Measurements from ENCODE around the gene RBFOX2. TPM values are rescaled to one million over a fixed set of nuclear protein-coding genes. Genes with fewer than 3 reads are reported as not detected.
A peak's percentile ranks its signal among the peaks of the same experiment; 100 is the strongest.

The RBFOX2 gene
- polyA plus RNA-seq, 1 of the 3 experiments (the other 2 are of a cell fraction): 115 TPM

DNA sequence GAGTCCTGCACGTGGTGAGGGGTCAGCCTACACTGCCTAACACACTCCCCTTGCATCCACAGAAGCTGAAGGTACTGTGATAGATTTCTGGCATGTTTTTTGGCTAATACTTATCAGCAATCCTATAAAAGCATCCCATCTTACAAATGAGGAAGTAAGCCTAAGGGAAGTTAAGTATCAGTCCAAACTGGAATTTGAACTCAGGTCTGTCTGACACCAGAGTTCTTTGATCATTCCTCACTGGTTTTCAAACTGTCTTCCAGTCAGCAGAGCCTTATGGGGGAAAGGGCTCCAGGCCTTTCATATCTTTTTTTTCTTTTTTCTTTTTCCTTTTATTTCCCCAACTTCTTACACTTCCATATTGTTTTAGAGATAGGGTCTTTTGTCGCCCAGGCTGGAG, 105.6 kb downstream of the RBFOX2 start (continued):
- no peak for TF ChIP-seq RAD21 (IDR thresholded peaks at IDR 0.05; ENCODE audit: low read length)

DNA sequence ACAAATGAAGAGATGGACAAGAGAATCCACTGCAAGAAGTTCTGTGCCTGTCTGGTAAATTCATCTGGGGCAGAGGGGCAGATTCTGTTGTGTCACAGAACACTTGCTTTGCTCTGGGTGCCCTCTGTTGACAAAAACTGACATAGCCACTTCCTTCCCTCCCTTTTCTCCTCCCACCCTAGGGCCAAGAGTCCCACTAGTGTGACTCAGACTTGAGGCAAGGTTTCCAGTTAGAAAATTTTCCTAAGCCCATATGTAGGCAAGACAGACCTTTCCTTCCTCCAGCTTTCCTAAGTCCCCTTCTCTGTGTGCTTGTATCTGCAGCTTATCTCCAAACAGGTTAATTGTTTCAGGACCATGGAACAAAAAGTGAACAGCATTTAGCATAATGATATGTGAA, 106.8 kb downstream of the RBFOX2 start:
- H3K36me3 ChIP-seq (replicated peaks in 1 of 2; ENCODE audit: control insufficient read depth in 1 of 2, insufficient read depth in 2 of 2, low read length in 1 of 2): peaks cover 2 to 19% of the 10 kb centered on the region in 2 experiments
- H3K27ac ChIP-seq (ENCODE audit: low read depth in 2 of 2, low read length in 1 of 2): peak overlapping the region; percentile 47 to 72; a peak in 3 of 4 replicates
- H4K20me1 ChIP-seq (ENCODE audit: insufficient read depth): peaks cover 76% of the 10 kb centered on the region
- peaks cover 94% of the 10 kb centered on the region for H3K79me2 ChIP-seq (ENCODE audit: insufficient read depth)
- H3K9ac ChIP-seq: 0 out of 2 replicates have a peak overlapping the region, but pooled peaks have one; percentile 1
- no peak overlapping the region; a peak in 1 of 4 replicates for H3K4me3 ChIP-seq (ENCODE audit: low read depth in 2 of 2, low read length in 1 of 2)
- H3F3A ChIP-seq (replicated peaks; ENCODE audit: insufficient read depth): peaks cover 16% of the 10 kb centered on the region
- H3K9me3 ChIP-seq: no peaks in the 10 kb centered on the region
- no peak overlapping the region for H2AFZ ChIP-seq (ENCODE audit: low read depth)
- peak overlapping the region; percentile 24; the same call in 1 of the 2 replicates for H3K4me2 ChIP-seq
- peaks cover 36% of the 10 kb centered on the region in 2 experiments; a peak in 3 of 4 replicates for H3K4me1 ChIP-seq (ENCODE audit: control insufficient read depth in 1 of 2, insufficient read depth in 2 of 2, low read depth in 1 of 2, low read length in 1 of 2)
- no peaks in the 10 kb centered on the region for H3K27me3 ChIP-seq (ENCODE audit: insufficient read depth)
- ChIA-PET CTCF (interaction anchor here (0.5 to 9.9 kb wide), 20 partner anchors 7 to 571 kb away, joined by 3 to 64 read pairs (median 4); no protein-coding TSS in a partner anchor), POLR2A (interaction anchor here (0.6 kb wide), 1 partner anchor 241 kb away, joined by 3 read pairs; no protein-coding TSS in a partner anchor)
- peak; percentile 49 for DNase-seq
- TF ChIP-seq NFIC (IDR thresholded peaks at IDR 0.05; ENCODE audit: borderline replicate concordance) (no peak), RFX5 (IDR thresholded peaks at IDR 0.05; ENCODE audit: low read length) (0 out of 2 replicates have a peak, but pooled peaks have one; percentile 13), RAD21 (IDR thresholded peaks at IDR 0.05; ENCODE audit: low read length) (peak; percentile 90), FOSL2 (IDR thresholded peaks at IDR 0.05; ENCODE audit: borderline replicate concordance, low read depth) (peak; percentile 65; the same call in 1 of the 2 replicates), JUND (IDR thresholded peaks at IDR 0.05) (peak; percentile 36; the same call in 1 of the 2 replicates), GATA2 (CRISPR knock-in tag; IDR thresholded peaks at IDR 0.05) (no peak), SMC3 (IDR thresholded peaks at IDR 0.05; ENCODE audit: low read depth, low read length) (peak; percentile 80), SIN3A (IDR thresholded peaks at IDR 0.05; ENCODE audit: borderline replicate concordance, low read depth, low read length) (0 out of 2 replicates have a peak, but pooled peaks have one; percentile 26), TAF1 (IDR thresholded peaks at IDR 0.05; ENCODE audit: borderline replicate concordance, low read depth, low read length) (no peak), TCF12 (IDR thresholded peaks at IDR 0.05) (peak; percentile 18; the same call in 1 of the 2 replicates), ZBTB33 (IDR thresholded peaks at IDR 0.05; ENCODE audit: borderline replicate concordance, low read depth) (no peak)
- TF ChIP-seq, protein P1, sequence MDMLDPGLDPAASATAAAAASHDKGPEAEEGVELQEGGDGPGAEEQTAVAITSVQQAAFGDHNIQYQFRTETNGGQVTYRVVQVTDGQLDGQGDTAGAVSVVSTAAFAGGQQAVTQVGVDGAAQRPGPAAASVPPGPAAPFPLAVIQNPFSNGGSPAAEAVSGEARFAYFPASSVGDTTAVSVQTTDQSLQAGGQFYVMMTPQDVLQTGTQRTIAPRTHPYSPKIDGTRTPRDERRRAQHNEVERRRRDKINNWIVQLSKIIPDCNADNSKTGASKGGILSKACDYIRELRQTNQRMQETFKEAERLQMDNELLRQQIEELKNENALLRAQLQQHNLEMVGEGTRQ (IDR thresholded peaks at IDR 0.05; ENCODE audit: borderline replicate concordance, low read depth, low read length): no peak
- TF ChIP-seq, protein P2, sequence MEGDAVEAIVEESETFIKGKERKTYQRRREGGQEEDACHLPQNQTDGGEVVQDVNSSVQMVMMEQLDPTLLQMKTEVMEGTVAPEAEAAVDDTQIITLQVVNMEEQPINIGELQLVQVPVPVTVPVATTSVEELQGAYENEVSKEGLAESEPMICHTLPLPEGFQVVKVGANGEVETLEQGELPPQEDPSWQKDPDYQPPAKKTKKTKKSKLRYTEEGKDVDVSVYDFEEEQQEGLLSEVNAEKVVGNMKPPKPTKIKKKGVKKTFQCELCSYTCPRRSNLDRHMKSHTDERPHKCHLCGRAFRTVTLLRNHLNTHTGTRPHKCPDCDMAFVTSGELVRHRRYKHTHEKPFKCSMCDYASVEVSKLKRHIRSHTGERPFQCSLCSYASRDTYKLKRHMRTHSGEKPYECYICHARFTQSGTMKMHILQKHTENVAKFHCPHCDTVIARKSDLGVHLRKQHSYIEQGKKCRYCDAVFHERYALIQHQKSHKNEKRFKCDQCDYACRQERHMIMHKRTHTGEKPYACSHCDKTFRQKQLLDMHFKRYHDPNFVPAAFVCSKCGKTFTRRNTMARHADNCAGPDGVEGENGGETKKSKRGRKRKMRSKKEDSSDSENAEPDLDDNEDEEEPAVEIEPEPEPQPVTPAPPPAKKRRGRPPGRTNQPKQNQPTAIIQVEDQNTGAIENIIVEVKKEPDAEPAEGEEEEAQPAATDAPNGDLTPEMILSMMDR (IDR thresholded peaks at IDR 0.05): peak; percentile 73
- no peaks in the 10 kb centered on the region for H3K9me2 ChIP-seq
